Ascending aorta (tissue), 2 donors: ENCODE measurements around the gene PDSS1. TPM values are rescaled to one million over a fixed set of nuclear protein-coding genes. Genes with fewer than 3 reads are reported as not detected.
"Not testable (repeated sequence)": the region's sequence is repeated elsewhere in the genome, so short reads cannot be mapped to it uniquely, and the experiment has no call there.

ENCODE experiments used
- DNase-seq, 2 donors: peaks; one replicate each; pipeline ENCODE4 v3.0.0-alpha.2; 2019; ENCODE audit warnings: low spot score in 2 of 2
- H3K27ac ChIP-seq, 2 donors: fragments of 200-600 bp; sonication (generic); one replicate each; pipeline ENCODE4 v1.5.1; 2016 to 2017; ENCODE audit warnings: mild to moderate bottlenecking in 1 of 2
- H3K27me3 ChIP-seq: fragments of 200-600 bp; sonication (generic); one replicate; pipeline ENCODE4 v1.5.1; 2017
- H3K36me3 ChIP-seq, 2 donors: fragments of 200-600 bp; sonication (generic); one replicate each; pipeline ENCODE4 v1.5.1; 2016
- H3K4me1 ChIP-seq, 2 donors: fragments of 200-600 bp; sonication (generic); one replicate each; pipeline ENCODE4 v1.5.1; 2016 to 2017; ENCODE audit warnings: mild to moderate bottlenecking in 1 of 2
- H3K4me3 ChIP-seq, 2 donors: fragments of 200-600 bp; sonication (generic); one replicate each; pipeline ENCODE4 v1.5.1; 2016 to 2017; ENCODE audit warnings: mild to moderate bottlenecking in 1 of 2
- H3K9me3 ChIP-seq, 2 donors: fragments of 200-600 bp; sonication (generic); one replicate each; pipeline ENCODE4 v1.5.1; 2016
- CTCF ChIP-seq, 3 experiments: fragments of 200-600 bp in 2 of 3; fragments of 450-650 bp in 1 of 3; sonication (generic) in 2 of 3; IDR thresholded peaks; one replicate each; pipeline ENCODE4 v1.5.1; 2016 to 2019; ENCODE audit warnings: antibody characterized with exemption in 3 of 3, mild to moderate bottlenecking in 1 of 3, moderate library complexity in 1 of 3
- intact Hi-C: fragments of 100-400 bp; cut with DNase I; formaldehyde crosslinking; loops from one replicate; pipeline ENCODE4 v1.15.1; 2023
- total RNA-seq: library from RNA; depleted of rRNA; stranded (reverse); fragments of >200 nt; gene quantifications from one replicate; pipeline ENCODE4 v1.1.0, GENCODE V29; 2016

The PDSS1 gene
- total RNA-seq, 1 donor from 2014 or later, result not detected

GRCh38 chr10:26779176-26779860, 81.8 kb downstream of the PDSS1 start:
- Histone ChIP-seq H3K36me3 (no peaks in the 10 kb centered on the region), H3K27me3 (no peaks in the 10 kb centered on the region), H3K9me3 (peaks cover 0 to 5% of the 10 kb centered on the region in 2 donors), H3K4me3 (no peak overlapping the region), H3K4me1 (peaks cover 6 to 10% of the 10 kb centered on the region in 2 donors), H3K27ac (no peak overlapping the region)
- intact Hi-C loops, result no loop called here
- no peak for TF ChIP-seq CTCF (IDR thresholded peaks at IDR 0.05)
- no peak for DNase-seq

- no peaks in the 10 kb centered on the region for H3K27me3 ChIP-seq
- DNase-seq, result no peak
- H3K4me3 ChIP-seq, result no peak overlapping the region
- peaks cover 0 to 5% of the 10 kb centered on the region in 2 donors for H3K9me3 ChIP-seq
- no peaks in the 10 kb centered on the region for H3K36me3 ChIP-seq
- intact Hi-C loops, result no loop called here
- no peak for TF ChIP-seq CTCF (IDR thresholded peaks at IDR 0.05)
- H3K27ac ChIP-seq, result no peak overlapping the region
- peaks cover 6 to 10% of the 10 kb centered on the region in 2 donors for H3K4me1 ChIP-seq
Observed at GRCh38 chr10:26780106-26780792, 82.7 kb downstream of the PDSS1 start.

GRCh38 chr10:26780793-26781601, 83.5 kb downstream of the PDSS1 start:
- DNase-seq, result no peak
- Histone ChIP-seq H3K27me3 (no peaks in the 10 kb centered on the region), H3K9me3 (peaks cover 0 to 5% of the 10 kb centered on the region in 2 donors), H3K36me3 (no peaks in the 10 kb centered on the region), H3K4me1 (peaks cover 6 to 10% of the 10 kb centered on the region in 2 donors), H3K4me3 (no peak overlapping the region), H3K27ac (peak overlapping the region in 1 of 2 donors; percentile 31)
- intact Hi-C loops, result no loop called here
- no peak for TF ChIP-seq CTCF (IDR thresholded peaks at IDR 0.05)

- no peak for TF ChIP-seq CTCF (IDR thresholded peaks at IDR 0.05)
- intact Hi-C loops, result no loop called here
- Histone ChIP-seq H3K9me3 (peaks cover 0 to 5% of the 10 kb centered on the region in 2 donors), H3K4me3 (no peak overlapping the region), H3K27ac (peak overlapping the region in 1 of 2 donors; percentile 31), H3K27me3 (no peaks in the 10 kb centered on the region), H3K36me3 (no peaks in the 10 kb centered on the region), H3K4me1 (peaks cover 6 to 10% of the 10 kb centered on the region in 2 donors)
- DNase-seq, result no peak
Observed at GRCh38 chr10:26781797-26782196, 84.3 kb downstream of the PDSS1 start.

GRCh38 chr10:26787362-26787761, 89.9 kb downstream of the PDSS1 start:
- Histone ChIP-seq H3K4me1 (peaks cover 0 to 2% of the 10 kb centered on the region in 2 donors), H3K27me3 (no peaks in the 10 kb centered on the region), H3K9me3 (no peaks in the 10 kb centered on the region), H3K36me3 (no peaks in the 10 kb centered on the region), H3K4me3 (no peak overlapping the region), H3K27ac (no peak overlapping the region)
- no peak for TF ChIP-seq CTCF (IDR thresholded peaks at IDR 0.05)
- DNase-seq, result no peak
- intact Hi-C loops, result no loop called here

GRCh38 chr10:26789779-26790178, 92.3 kb downstream of the PDSS1 start:
- H3K36me3 ChIP-seq, intact Hi-C loops, H3K4me3 ChIP-seq, H3K9me3 ChIP-seq, H3K27ac ChIP-seq, H3K27me3 ChIP-seq, DNase-seq, H3K4me1 ChIP-seq: not testable (repeated sequence)
